Gastrocnemius medialis (tissue), 4 donors: ENCODE results near the gene NADSYN1. TPM values are rescaled to one million over a fixed set of nuclear protein-coding genes. Genes with fewer than 3 reads are reported as not detected.

Experiments used
- ATAC-seq, 2 donors: fragments of 150-250 bp; one replicate each; pipeline ENCODE4 v1.9.1; 2016
- DNase-seq, 2 donors: peaks; one replicate each; pipeline ENCODE4 v3.0.0-alpha.2; 2019
- H3K27ac ChIP-seq, 4 donors: fragments of 200-600 bp; sonication (generic); 1 replicate in 1 of 4; 2 replicates in 3 of 4; pipeline ENCODE4 v1.5.1; 2016 to 2018; ENCODE audit warnings: mild to moderate bottlenecking in 2 of 4, moderate library complexity in 1 of 4
- H3K27me3 ChIP-seq, 3 donors: fragments of 200-600 bp; sonication (generic) in 2 of 3; 1 replicate in 1 of 3; 2 replicates in 2 of 3; pipeline versions ENCODE4 v1.5.1 to v1.6.0; 2016 to 2019; ENCODE audit warnings: mild to moderate bottlenecking in 1 of 3, moderate library complexity in 1 of 3
- H3K36me3 ChIP-seq, 2 donors: fragments of 200-600 bp; sonication (generic) in 1 of 2; one replicate each; pipeline ENCODE4 v1.5.1; 2017 to 2018
- H3K4me1 ChIP-seq, 2 donors: fragments of 200-600 bp; sonication (generic) in 1 of 2; one replicate each; pipeline ENCODE4 v1.5.1; 2016 to 2017; ENCODE audit warnings: mild to moderate bottlenecking in 2 of 2
- H3K4me3 ChIP-seq, 4 donors: fragments of 200-600 bp; sonication (generic) in 3 of 4; 1 replicate in 1 of 4; 2 replicates in 3 of 4; pipeline ENCODE4 v1.5.1; 2016 to 2019; ENCODE audit warnings: mild to moderate bottlenecking in 2 of 4
- H3K9me3 ChIP-seq, 3 donors: fragments of 200-600 bp; sonication (generic) in 2 of 3; 1 replicate in 1 of 3; 2 replicates in 2 of 3; pipeline ENCODE4 v1.5.1; 2016 to 2019
- POLR2A ChIP-seq, 2 donors: fragments of 450-650 bp; IDR thresholded peaks; one replicate each; pipeline ENCODE4 v1.6.1; 2017; ENCODE audit warnings: antibody characterized with exemption in 2 of 2, mild to moderate bottlenecking in 2 of 2, moderate library complexity in 2 of 2
- in situ Hi-C, 4 donors: fragments of 200-750 bp; cut with MboI; loops; one replicate each; pipeline versions ENCODE4 v1.15.0 to v1.8.0; 2017; ENCODE audit warnings: low sequenced_read_pairs in 4 of 4
- intact Hi-C: fragments of 100-400 bp; cut with DNase I; formaldehyde crosslinking; loops from one replicate; pipeline ENCODE4 v1.15.1; 2023; ENCODE audit warnings: low total_unique reads
- total RNA-seq, 4 donors: library from RNA; depleted of rRNA; stranded (reverse); fragments of >200 nt; gene quantifications; one replicate each; pipeline versions ENCODE4 v1.1.0 to v1.2.3, GENCODE V29; 2016
- TF ChIP-seq, protein P1 (sequence below), 5 experiments: fragments of 450-650 bp in 3 of 5; fragments of 200-600 bp in 2 of 5; sonication (generic) in 2 of 5; IDR thresholded peaks in 4 of 5; conservative IDR thresholded peaks in 1 of 5; 1 replicate in 4 of 5; 2 replicates in 1 of 5; pipeline ENCODE4 v1.5.1; 2016 to 2019; ENCODE audit warnings: antibody characterized with exemption in 5 of 5, mild to moderate bottlenecking in 3 of 5, moderate library complexity in 3 of 5

The NADSYN1 gene
- total RNA-seq, 4 donors from 2014 or later: 10.5 to 27.1 (median 16.0) TPM

DNA sequence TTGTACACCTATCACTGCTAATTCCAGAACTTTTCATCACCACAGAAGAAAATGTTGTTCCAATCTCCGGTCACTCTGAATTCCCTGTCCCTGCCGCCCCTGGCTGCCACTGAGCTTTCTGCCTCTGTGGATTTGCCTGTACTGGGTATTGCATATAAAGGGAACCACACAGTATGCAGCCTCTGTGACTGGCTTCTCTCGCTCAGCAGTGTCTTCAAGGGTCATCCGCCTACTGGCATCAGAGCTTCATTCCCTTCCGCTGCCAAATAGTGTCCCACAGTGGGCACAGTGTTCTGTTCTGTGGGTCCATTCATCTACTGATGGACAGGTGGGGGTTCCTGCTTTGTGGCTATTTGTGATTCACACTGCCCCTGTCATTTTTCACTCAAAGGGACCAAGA lies 10.1 kb upstream of the NADSYN1 start:
- ATAC-seq (no peak), DNase-seq (no peak)
- intact Hi-C loops: no loop called here
- peaks cover 0 to 3% of the 10 kb centered on the region in 2 donors for H3K4me1 ChIP-seq
- in situ Hi-C loops: no loop called here
- TF ChIP-seq, protein P1, sequence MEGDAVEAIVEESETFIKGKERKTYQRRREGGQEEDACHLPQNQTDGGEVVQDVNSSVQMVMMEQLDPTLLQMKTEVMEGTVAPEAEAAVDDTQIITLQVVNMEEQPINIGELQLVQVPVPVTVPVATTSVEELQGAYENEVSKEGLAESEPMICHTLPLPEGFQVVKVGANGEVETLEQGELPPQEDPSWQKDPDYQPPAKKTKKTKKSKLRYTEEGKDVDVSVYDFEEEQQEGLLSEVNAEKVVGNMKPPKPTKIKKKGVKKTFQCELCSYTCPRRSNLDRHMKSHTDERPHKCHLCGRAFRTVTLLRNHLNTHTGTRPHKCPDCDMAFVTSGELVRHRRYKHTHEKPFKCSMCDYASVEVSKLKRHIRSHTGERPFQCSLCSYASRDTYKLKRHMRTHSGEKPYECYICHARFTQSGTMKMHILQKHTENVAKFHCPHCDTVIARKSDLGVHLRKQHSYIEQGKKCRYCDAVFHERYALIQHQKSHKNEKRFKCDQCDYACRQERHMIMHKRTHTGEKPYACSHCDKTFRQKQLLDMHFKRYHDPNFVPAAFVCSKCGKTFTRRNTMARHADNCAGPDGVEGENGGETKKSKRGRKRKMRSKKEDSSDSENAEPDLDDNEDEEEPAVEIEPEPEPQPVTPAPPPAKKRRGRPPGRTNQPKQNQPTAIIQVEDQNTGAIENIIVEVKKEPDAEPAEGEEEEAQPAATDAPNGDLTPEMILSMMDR (IDR thresholded peaks at IDR 0.05 in 4 of 5, conservative IDR thresholded peaks at IDR 0.05 in 1 of 5): no peak
- no peak for TF ChIP-seq POLR2A (IDR thresholded peaks at IDR 0.05)
- peaks cover 0 to 34% of the 10 kb centered on the region in 2 donors for H3K36me3 ChIP-seq
- no peak overlapping the region for H3K4me3 ChIP-seq
- no peak overlapping the region for H3K27ac ChIP-seq
- no peaks in the 10 kb centered on the region for H3K27me3 ChIP-seq
- no peaks in the 10 kb centered on the region for H3K9me3 ChIP-seq

DNA sequence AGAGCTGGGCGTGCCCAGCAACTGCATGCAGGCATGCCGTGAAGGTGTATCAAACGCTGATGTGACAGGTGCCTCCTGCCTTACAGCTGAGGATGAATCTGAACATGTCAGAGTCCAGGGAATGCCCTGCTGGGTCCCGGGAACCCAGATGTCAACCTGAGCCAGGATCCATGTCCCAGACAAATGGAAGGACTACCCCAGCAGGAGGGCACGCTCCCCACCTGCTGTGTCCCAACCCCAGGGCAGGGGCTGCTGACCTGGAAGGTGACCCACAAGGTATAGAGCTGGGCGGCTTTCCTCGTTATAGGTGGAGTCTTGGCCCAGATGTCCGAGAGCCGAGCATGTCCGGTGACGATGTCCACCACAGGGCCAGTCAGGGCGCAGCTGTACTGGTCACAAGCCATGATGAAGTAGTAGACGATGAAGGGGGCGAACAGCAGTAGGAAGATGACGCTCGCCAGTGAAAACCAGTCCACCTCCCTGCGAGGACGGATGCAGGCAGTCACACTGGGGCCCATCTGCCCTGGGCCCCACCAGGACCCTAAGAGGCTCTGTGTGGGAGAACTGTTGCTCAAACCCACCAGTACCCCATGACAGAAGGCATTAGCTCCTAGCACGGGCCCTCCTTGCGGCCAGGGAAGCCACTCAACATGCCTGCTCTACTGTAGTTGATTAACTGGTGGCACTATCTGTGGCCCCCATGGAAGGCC lies 9.1 kb upstream of the NADSYN1 start:
- in situ Hi-C loops: no loop called here
- TF ChIP-seq POLR2A (IDR thresholded peaks at IDR 0.05): no peak
- TF ChIP-seq, protein P1 (IDR thresholded peaks at IDR 0.05 in 4 of 5, conservative IDR thresholded peaks at IDR 0.05 in 1 of 5): no peak
- intact Hi-C loops: no loop called here

DNA sequence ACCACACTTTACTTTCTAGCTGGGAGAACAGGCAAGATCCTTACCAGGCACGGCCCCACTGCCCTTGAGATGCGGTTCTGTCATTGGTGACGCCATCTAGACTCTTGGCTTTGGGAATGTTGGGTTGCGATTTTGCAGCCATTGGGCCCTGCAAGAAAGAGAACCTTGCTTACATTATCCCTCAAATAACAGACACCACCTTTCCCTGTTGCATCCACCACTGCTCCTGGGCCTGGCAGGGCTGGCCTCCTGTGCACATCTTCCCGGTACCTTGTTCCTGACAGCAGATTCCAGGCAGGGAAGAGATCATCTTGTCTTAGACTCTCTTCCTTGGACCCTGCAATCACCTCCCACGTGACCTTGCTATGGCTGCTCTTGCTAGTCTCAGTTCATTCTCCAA lies 8.2 kb upstream of the NADSYN1 start:
- intact Hi-C loops: loop anchor here (5.0 kb wide), 1 partner anchor 342 kb away; no protein-coding TSS in a partner anchor
- peaks cover 0 to 22% of the 10 kb centered on the region in 2 donors for H3K36me3 ChIP-seq
- DNase-seq: no peak

More for the DNA sequence above, 9.1 kb upstream of the NADSYN1 start:
- Histone ChIP-seq H3K27ac (no peak overlapping the region), H3K36me3 (peaks cover 0 to 28% of the 10 kb centered on the region in 2 donors), H3K4me1 (peaks cover 2 to 3% of the 10 kb centered on the region in 2 donors), H3K4me3 (no peak overlapping the region), H3K9me3 (no peaks in the 10 kb centered on the region), H3K27me3 (no peaks in the 10 kb centered on the region)
- ATAC-seq: no peak
- DNase-seq: no peak

DNA sequence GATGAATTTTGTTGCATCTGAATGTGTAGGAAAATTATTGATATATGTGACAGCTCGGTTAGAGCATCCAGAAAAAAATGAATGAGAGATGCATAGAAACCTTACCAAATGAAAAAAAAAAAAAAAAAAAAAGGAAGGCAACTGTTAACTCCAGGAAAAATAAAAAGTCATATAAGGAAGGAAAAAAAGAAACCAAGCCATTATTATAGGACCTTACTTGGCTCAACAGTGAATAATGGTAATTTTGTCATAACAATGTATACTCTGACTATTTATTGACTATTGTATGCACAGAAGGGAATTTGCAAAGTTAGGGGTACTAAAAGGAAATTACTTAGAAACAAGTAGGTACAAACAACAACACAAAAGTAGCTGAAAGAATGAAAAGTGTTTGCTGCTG lies 6.9 kb upstream of the NADSYN1 start:
- intact Hi-C loops: loop anchor here (5.0 kb wide), 1 partner anchor 341 kb away; no protein-coding TSS in a partner anchor
- peaks cover 0 to 17% of the 10 kb centered on the region in 2 donors for H3K36me3 ChIP-seq
- no peak overlapping the region for H3K27ac ChIP-seq
- no peaks in the 10 kb centered on the region for H3K27me3 ChIP-seq
- TF ChIP-seq, protein P1 (IDR thresholded peaks at IDR 0.05 in 4 of 5, conservative IDR thresholded peaks at IDR 0.05 in 1 of 5): no peak
- no peak for TF ChIP-seq POLR2A (IDR thresholded peaks at IDR 0.05)
- H3K4me3 ChIP-seq: no peak overlapping the region
- no peaks in the 10 kb centered on the region for H3K9me3 ChIP-seq
- in situ Hi-C loops: no loop called here
- ATAC-seq: no peak
- no peak for DNase-seq
- peaks cover 10 to 13% of the 10 kb centered on the region in 2 donors for H3K4me1 ChIP-seq

More for the DNA sequence above, 8.2 kb upstream of the NADSYN1 start:
- no peak for ATAC-seq
- TF ChIP-seq, protein P1 (IDR thresholded peaks at IDR 0.05 in 4 of 5, conservative IDR thresholded peaks at IDR 0.05 in 1 of 5): no peak
- no peak for TF ChIP-seq POLR2A (IDR thresholded peaks at IDR 0.05)
- Histone ChIP-seq H3K4me1 (peaks cover 10 to 11% of the 10 kb centered on the region in 2 donors), H3K27me3 (no peaks in the 10 kb centered on the region), H3K9me3 (no peaks in the 10 kb centered on the region), H3K27ac (no peak overlapping the region), H3K4me3 (no peak overlapping the region)
- in situ Hi-C loops: no loop called here
